ENCODE measurements around the gene PITPNB.

DNA sequence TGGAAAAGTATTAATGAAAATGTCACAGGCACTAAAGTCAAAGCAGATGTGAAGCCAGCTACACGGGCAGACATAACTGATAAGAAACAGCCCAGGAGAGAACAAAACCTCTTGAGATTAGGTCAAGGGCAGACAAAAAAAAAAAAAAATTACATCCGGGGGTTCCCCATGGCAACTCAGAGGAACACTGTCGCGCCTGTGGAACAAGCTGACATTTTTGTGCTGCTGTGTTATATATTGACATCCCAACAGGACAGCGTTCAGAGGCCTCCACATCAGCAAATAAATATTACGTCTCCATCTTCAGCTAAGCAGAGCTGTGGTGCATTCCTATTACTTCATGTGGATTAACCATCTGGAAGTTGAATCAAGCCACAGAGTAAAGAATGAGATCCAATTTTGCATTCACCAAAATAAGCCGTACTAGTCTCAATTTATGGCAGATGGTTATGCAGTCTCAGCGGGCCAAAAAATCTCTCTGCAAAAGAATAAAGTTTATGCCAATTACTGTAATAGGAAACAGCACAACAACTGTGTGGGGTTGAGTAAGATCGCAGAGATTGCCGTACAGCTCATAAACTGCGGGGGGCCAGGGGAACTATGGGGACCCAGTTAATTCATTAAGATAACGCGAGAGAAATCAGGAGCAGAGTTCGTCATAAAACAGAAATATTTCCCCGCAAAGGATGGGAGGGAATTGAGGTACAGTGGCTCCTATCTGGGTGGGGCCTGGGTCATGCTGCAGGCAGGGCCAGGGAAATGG, 76.2 kb downstream of the PITPNB start:
- TF ChIP-seq, protein P1, sequence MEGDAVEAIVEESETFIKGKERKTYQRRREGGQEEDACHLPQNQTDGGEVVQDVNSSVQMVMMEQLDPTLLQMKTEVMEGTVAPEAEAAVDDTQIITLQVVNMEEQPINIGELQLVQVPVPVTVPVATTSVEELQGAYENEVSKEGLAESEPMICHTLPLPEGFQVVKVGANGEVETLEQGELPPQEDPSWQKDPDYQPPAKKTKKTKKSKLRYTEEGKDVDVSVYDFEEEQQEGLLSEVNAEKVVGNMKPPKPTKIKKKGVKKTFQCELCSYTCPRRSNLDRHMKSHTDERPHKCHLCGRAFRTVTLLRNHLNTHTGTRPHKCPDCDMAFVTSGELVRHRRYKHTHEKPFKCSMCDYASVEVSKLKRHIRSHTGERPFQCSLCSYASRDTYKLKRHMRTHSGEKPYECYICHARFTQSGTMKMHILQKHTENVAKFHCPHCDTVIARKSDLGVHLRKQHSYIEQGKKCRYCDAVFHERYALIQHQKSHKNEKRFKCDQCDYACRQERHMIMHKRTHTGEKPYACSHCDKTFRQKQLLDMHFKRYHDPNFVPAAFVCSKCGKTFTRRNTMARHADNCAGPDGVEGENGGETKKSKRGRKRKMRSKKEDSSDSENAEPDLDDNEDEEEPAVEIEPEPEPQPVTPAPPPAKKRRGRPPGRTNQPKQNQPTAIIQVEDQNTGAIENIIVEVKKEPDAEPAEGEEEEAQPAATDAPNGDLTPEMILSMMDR (IDR thresholded peaks at IDR 0.05), result no peak
- no peak for TF ChIP-seq POLR2AphosphoS5 (IDR thresholded peaks at IDR 0.05)
- TF ChIP-seq POLR2A (IDR thresholded peaks at IDR 0.05), result no peak

Data from sigmoid colon (tissue), 4 donors.